ENCODE results near the gene TSPAN4. TPM values are rescaled to one million over a fixed set of nuclear protein-coding genes. Genes with fewer than 3 reads are reported as not detected.

TSPAN4 gene
- total RNA-seq, 6 donors from 2014 or later = 91.3 to 181 (median 169) TPM

DNA sequence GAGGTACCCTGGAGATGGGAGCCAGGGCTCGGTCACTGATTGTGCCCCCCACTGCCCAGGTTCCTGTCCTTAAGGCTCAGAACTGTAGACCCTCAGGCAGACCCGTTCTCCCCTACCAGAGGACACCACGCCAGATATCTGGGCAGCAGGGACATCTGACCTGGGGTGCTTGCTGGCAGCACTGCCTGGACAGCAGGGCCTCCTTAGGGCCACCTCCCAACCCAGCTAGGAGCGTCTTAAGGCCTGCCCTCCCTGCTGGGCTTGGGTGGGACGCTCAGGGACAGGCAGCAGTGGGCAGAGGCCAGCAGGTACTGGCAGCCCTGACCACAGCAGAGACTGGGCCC, 3.4 kb upstream of the TSPAN4 start:
- Histone ChIP-seq H3K9me3 (no peaks in the 10 kb centered on the region), H3K4me1 (peaks cover 39 to 89% (median 52%) of the 10 kb centered on the region in 4 donors), H3K36me3 (peaks cover 20 to 52% (median 49%) of the 10 kb centered on the region in 4 donors), H3K4me3 (no peak overlapping the region), H3K27me3 (no peaks in the 10 kb centered on the region), H3K27ac (peak overlapping the region; percentile 30 to 87 (median 36))
- no peak for DNase-seq
- 80 to 94% methylated on average over 2 to 5 of the region's 5 CpGs for WGBS, 2 donors
- no peak for TF ChIP-seq CTCF (IDR thresholded peaks at IDR 0.05)
- no peak for TF ChIP-seq POLR2AphosphoS5 (IDR thresholded peaks at IDR 0.05)
- TF ChIP-seq EP300 (IDR thresholded peaks at IDR 0.05) = no peak
- TF ChIP-seq POLR2A (IDR thresholded peaks at IDR 0.05) = no peak
- ATAC-seq (ENCODE audit: low FRiP score in 2 of 2) = no peak

- WGBS, 2 donors = 86 to 87% methylated on average over 15 to 25 of the region's 25 CpGs
- no peak for ATAC-seq (ENCODE audit: low FRiP score in 2 of 2)
- peaks cover 32 to 89% (median 49%) of the 10 kb centered on the region in 4 donors for H3K4me1 ChIP-seq
These were observed 2.6 kb upstream of the TSPAN4 start for GRCh38 chr11:839875-840617.

DNA sequence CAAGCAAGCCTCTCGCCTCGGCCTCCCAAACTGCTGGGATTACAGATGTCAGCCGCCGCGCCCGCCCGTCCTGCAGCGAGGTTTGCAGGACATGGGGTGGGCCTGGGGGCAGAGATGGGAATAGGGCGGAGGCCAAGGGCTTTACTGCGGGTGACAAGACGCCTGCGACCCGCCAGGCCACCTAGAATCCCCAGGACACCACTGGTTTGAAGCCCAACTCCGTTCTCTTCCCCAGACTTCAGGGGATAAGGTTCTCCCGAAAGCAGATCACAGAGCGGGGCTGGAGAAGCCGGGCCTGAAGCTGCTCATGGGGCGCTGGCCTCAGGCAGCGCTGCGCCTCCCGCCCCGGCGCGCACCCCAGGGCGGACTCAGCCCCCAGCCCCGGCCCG, 677 bp upstream of the TSPAN4 start:
- Histone ChIP-seq H3K4me1 (peaks cover 39 to 93% (median 62%) of the 10 kb centered on the region in 4 donors), H3K9me3 (no peaks in the 10 kb centered on the region), H3K4me3 (peak overlapping the region; percentile 63 to 99 (median 92)), H3K27ac (peak overlapping the region; percentile 93 to 97 (median 94)), H3K27me3 (no peaks in the 10 kb centered on the region), H3K36me3 (peaks cover 20 to 39% (median 36%) of the 10 kb centered on the region in 4 donors)
- ATAC-seq (ENCODE audit: low FRiP score in 2 of 2) (peak in 1 of 2 donors; percentile 1), DNase-seq (no peak)
- 0% methylated on average over 8 to 16 of the region's 27 CpGs for WGBS, 2 donors
- no peak for TF ChIP-seq EP300 (IDR thresholded peaks at IDR 0.05)
- no peak for TF ChIP-seq POLR2AphosphoS5 (IDR thresholded peaks at IDR 0.05)
- TF ChIP-seq CTCF (IDR thresholded peaks at IDR 0.05) = no peak
- TF ChIP-seq POLR2A (IDR thresholded peaks at IDR 0.05) = no peak

More at GRCh38 chr11:839875-840617, 2.6 kb upstream of the TSPAN4 start:
- H3K36me3 ChIP-seq = peaks cover 20 to 52% (median 49%) of the 10 kb centered on the region in 4 donors
- H3K9me3 ChIP-seq = no peaks in the 10 kb centered on the region
- H3K27me3 ChIP-seq = no peaks in the 10 kb centered on the region
- no peak overlapping the region for H3K27ac ChIP-seq
- peak in 1 of 2 donors; percentile 77 for DNase-seq
- TF ChIP-seq CTCF (IDR thresholded peaks at IDR 0.05) = no peak
- TF ChIP-seq POLR2AphosphoS5 (IDR thresholded peaks at IDR 0.05) = no peak
- no peak for TF ChIP-seq POLR2A (IDR thresholded peaks at IDR 0.05)
- no peak for TF ChIP-seq EP300 (IDR thresholded peaks at IDR 0.05)
- H3K4me3 ChIP-seq = peak overlapping the region in 1 of 4 donors; percentile 63

- TF ChIP-seq POLR2AphosphoS5 (IDR thresholded peaks at IDR 0.05) (no peak), POLR2A (IDR thresholded peaks at IDR 0.05) (no peak), EP300 (IDR thresholded peaks at IDR 0.05) (no peak)
- 0 to 2% methylated on average over 11 to 37 of the region's 53 CpGs for WGBS, 2 donors
These were observed 558 bp downstream of the TSPAN4 start for GRCh38 chr11:843086-843734.

More at GRCh38 chr11:843086-843734, 558 bp downstream of the TSPAN4 start:
- H3K36me3 ChIP-seq = peaks cover 15 to 27% (median 24%) of the 10 kb centered on the region in 4 donors
- ATAC-seq (ENCODE audit: low FRiP score in 2 of 2) (peak in 1 of 2 donors; percentile 1), DNase-seq (no peak)
- H3K27me3 ChIP-seq = no peaks in the 10 kb centered on the region
- H3K27ac ChIP-seq = peak overlapping the region; percentile 93 to 97 (median 94)
- peaks cover 45 to 92% (median 68%) of the 10 kb centered on the region in 4 donors for H3K4me1 ChIP-seq
- H3K9me3 ChIP-seq = no peaks in the 10 kb centered on the region
- peak overlapping the region; percentile 63 to 99 (median 92) for H3K4me3 ChIP-seq
